Psoas muscle (tissue), 8 donors: ENCODE measurements around the gene KLF9. TPM values are rescaled to one million over a fixed set of nuclear protein-coding genes. Genes with fewer than 3 reads are reported as not detected.
A peak's percentile ranks its signal among the peaks of the same experiment; 100 is the strongest.
"Not testable (repeated sequence)": the region's sequence is repeated elsewhere in the genome, so short reads cannot be mapped to it uniquely, and the experiment has no call there.

Experiments used
- ATAC-seq, 4 donors: fragments of 200-7000 bp; cut with Tn5 transposase; one replicate each; pipeline ENCODE4 v1.9.1; 2020; ENCODE audit warnings: moderate library complexity in 3 of 4, mild to moderate bottlenecking in 2 of 4
- DNase-seq, 2 donors: peaks; one replicate each; pipeline ENCODE4 v3.0.0-alpha.2; 2020
- H3K27ac ChIP-seq: fragments of 200-600 bp; one replicate; pipeline ENCODE4 v1.8.0; 2022
- H3K27me3 ChIP-seq, 3 donors: fragments of 200-600 bp in 1 of 3; one replicate each; pipeline versions ENCODE4 v1.6.1 to v1.8.0; 2013 to 2022; ENCODE audit warnings: low read length in 2 of 3, mild to moderate bottlenecking in 2 of 3, moderate library complexity in 1 of 3; ENCODE audit not compliant: insufficient read depth in 3 of 3
- H3K36me3 ChIP-seq, 2 donors: fragments of 200-600 bp in 1 of 2; one replicate each; pipeline versions ENCODE4 v1.6.1 to v1.8.0; 2013 to 2022; ENCODE audit warnings: low read depth in 1 of 2, mild to moderate bottlenecking in 1 of 2, moderate library complexity in 1 of 2; ENCODE audit not compliant: insufficient read depth in 1 of 2
- H3K4me1 ChIP-seq: fragments of 200-600 bp; one replicate; pipeline ENCODE4 v1.8.0; 2022
- H3K4me3 ChIP-seq: fragments of 200-600 bp; one replicate; pipeline ENCODE4 v1.8.0; 2022; ENCODE audit warnings: mild to moderate bottlenecking
- H3K9me3 ChIP-seq: fragments of 200-600 bp; one replicate; pipeline ENCODE4 v1.8.0; 2022
- WGBS, 3 donors: extraction: QIAGEN DNeasy Blood & Tissue Kit; methylation state at CpG; one replicate each; pipeline versions ENCODE4 v1.1.6 to v1.1.7; 2013; 5-methylcytosine and 5-hydroxymethylcytosine counted together
- intact Hi-C, 2 donors: fragments of 100-400 bp; cut with DNase I; formaldehyde crosslinking; loops; one replicate each; pipeline versions ENCODE4 v1.11.0 to v1.14.2; 2022
- polyA plus RNA-seq, 3 donors: library from polyadenylated mRNA; stranded (reverse); fragments of 200-250 nt; gene quantifications; one replicate each; pipeline ENCODE4 v1.2.3, GENCODE V29; 2013
- total RNA-seq, 4 donors: library from RNA; stranded (reverse); fragmentation: NEBNext Ultra II Directional in 2 of 4; extraction: Animal tissue kit (Norgen Biotek cat#: 25700) in 2 of 4; gene quantifications; one replicate each; pipeline versions ENCODE4 v1.2.1 to v1.2.4, GENCODE V29; 2021 to 2023
- TF ChIP-seq, protein P1 (sequence below): fragments of 200-600 bp; IDR thresholded peaks from one replicate; pipeline ENCODE4 v1.8.0; 2022; ENCODE audit warnings: antibody characterized with exemption
- donor health status: healthy with polysubstance abuse.
- donor health status: DM: no; HTN: no; CAD: no; lungs with moderate emphysema.
- donor health status: Bipolar disorder and iron deficiency.
- donor health status: healthy.
- donor health status: DM: yes; HTN: yes; CAD: no.
- donor health status: DM: no; HTN: no; CAD: no.
- donor health status: DM: no; HTN: no; CAD: no.
- donor health status: DM: yes; HTN: yes; CAD: no.

Gene KLF9
- total and polyA plus RNA-seq, 7 donors: 29.5 to 178 (median 64.4) TPM

DNA sequence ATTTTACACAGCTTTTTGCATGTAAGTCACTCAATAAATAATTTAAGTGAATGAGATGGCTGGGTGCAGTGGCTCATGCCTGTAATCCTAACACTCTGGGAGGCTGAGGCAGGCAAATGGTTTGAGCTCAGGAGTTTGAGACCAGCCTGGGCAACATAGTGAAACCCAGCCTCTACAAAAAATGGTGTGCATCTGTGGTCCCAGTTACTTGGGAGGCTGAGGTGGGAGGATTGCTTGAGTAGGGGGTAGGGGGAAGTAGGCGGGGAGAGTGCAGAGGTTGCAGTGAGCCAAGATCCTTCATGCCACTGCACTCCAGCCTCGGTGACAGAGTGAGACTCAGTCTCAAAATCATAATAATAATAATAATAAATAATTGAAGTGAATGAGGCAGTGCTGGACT lies 10.2 kb downstream of the KLF9 start:
- Histone ChIP-seq H3K4me3 (peak overlapping the region; percentile 26), H3K4me1 (peaks cover 96% of the 10 kb centered on the region), H3K36me3 (no peaks in the 10 kb centered on the region), H3K27me3 (no peaks in the 10 kb centered on the region), H3K27ac (peak overlapping the region; percentile 100), H3K9me3 (no peaks in the 10 kb centered on the region)
- no peak for DNase-seq
- 51 to 76% (median 56%) methylated on average over 2 of the region's 2 CpGs for WGBS, 3 donors
- no peak for ATAC-seq
- intact Hi-C loops: no loop called here
- TF ChIP-seq, protein P1, sequence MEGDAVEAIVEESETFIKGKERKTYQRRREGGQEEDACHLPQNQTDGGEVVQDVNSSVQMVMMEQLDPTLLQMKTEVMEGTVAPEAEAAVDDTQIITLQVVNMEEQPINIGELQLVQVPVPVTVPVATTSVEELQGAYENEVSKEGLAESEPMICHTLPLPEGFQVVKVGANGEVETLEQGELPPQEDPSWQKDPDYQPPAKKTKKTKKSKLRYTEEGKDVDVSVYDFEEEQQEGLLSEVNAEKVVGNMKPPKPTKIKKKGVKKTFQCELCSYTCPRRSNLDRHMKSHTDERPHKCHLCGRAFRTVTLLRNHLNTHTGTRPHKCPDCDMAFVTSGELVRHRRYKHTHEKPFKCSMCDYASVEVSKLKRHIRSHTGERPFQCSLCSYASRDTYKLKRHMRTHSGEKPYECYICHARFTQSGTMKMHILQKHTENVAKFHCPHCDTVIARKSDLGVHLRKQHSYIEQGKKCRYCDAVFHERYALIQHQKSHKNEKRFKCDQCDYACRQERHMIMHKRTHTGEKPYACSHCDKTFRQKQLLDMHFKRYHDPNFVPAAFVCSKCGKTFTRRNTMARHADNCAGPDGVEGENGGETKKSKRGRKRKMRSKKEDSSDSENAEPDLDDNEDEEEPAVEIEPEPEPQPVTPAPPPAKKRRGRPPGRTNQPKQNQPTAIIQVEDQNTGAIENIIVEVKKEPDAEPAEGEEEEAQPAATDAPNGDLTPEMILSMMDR: no peak

- 16 to 31% (median 19%) methylated on average over 4 of the region's 4 CpGs for WGBS, 3 donors
- H3K27ac ChIP-seq: peak overlapping the region; percentile 100
- peak in 1 of 4 donors; percentile 18 for ATAC-seq
- no peaks in the 10 kb centered on the region for H3K9me3 ChIP-seq
- peak overlapping the region; percentile 26 for H3K4me3 ChIP-seq
- H3K4me1 ChIP-seq: peaks cover 100% of the 10 kb centered on the region
- DNase-seq: no peak
- intact Hi-C loops: no loop called here
- H3K27me3 ChIP-seq: no peaks in the 10 kb centered on the region
- no peaks in the 10 kb centered on the region for H3K36me3 ChIP-seq
- TF ChIP-seq, protein P1: no peak
These were observed 10.8 kb downstream of the KLF9 start for GRCh38 chr9:70403618-70404025.

- Histone ChIP-seq H3K4me1 (peaks cover 100% of the 10 kb centered on the region), H3K27me3 (no peaks in the 10 kb centered on the region), H3K36me3 (no peaks in the 10 kb centered on the region), H3K9me3 (no peaks in the 10 kb centered on the region), H3K27ac (peak overlapping the region; percentile 100), H3K4me3 (peak overlapping the region; percentile 26)
- 26 to 39% (median 31%) methylated on average over 2 of the region's 2 CpGs for WGBS, 3 donors
- intact Hi-C loops: no loop called here
- ATAC-seq (no peak), DNase-seq (no peak)
- TF ChIP-seq, protein P1: no peak
These were observed 11.3 kb downstream of the KLF9 start for GRCh38 chr9:70403166-70403565.

GRCh38 chr9:70402213-70402612 lies 12.2 kb downstream of the KLF9 start:
- WGBS, 3 donors: 8 to 41% (median 22%) methylated on average over 1 of the region's 1 CpG
- DNase-seq (no peak), ATAC-seq (no peak)
- Histone ChIP-seq H3K27me3 (no peaks in the 10 kb centered on the region), H3K27ac (peak overlapping the region; percentile 100), H3K9me3 (no peaks in the 10 kb centered on the region), H3K4me3 (no peak overlapping the region), H3K4me1 (peaks cover 100% of the 10 kb centered on the region), H3K36me3 (no peaks in the 10 kb centered on the region)
- intact Hi-C loops: no loop called here
- TF ChIP-seq, protein P1: no peak

GRCh38 chr9:70401241-70401640 lies 13.2 kb downstream of the KLF9 start:
- peaks cover 100% of the 10 kb centered on the region for H3K4me1 ChIP-seq
- DNase-seq: peak in 1 of 2 donors; percentile 69
- intact Hi-C loops: not testable (repeated sequence)

More at GRCh38 chr9:70401241-70401640, 13.2 kb downstream of the KLF9 start:
- WGBS, 3 donors: 33 to 65% (median 38%) methylated on average over 6 of the region's 6 CpGs
- peak overlapping the region; percentile 100 for H3K27ac ChIP-seq
- H3K27me3 ChIP-seq, H3K9me3 ChIP-seq, H3K4me3 ChIP-seq, H3K36me3 ChIP-seq: not testable (repeated sequence)
- ATAC-seq: peak in 3 of 4 donors; percentile 9 to 44 (median 44)
